Thyroid gland (tissue), 4 donors: ENCODE data around the gene LRIT1.

Experiments used
- POLR2A ChIP-seq, 2 donors: fragments of 450-650 bp; IDR thresholded peaks; one replicate each; pipeline ENCODE4 v1.6.1; 2017; ENCODE audit warnings: antibody characterized with exemption in 2 of 2, mild to moderate bottlenecking in 2 of 2, moderate library complexity in 1 of 2
- TF ChIP-seq, protein P1 (sequence below), 6 experiments: fragments of 200-600 bp in 3 of 6; fragments of 450-650 bp in 3 of 6; sonication (generic) in 3 of 6; IDR thresholded peaks; one replicate each; pipeline ENCODE4 v1.5.1; 2016 to 2019; ENCODE audit warnings: antibody characterized with exemption in 6 of 6, mild to moderate bottlenecking in 2 of 6, inconsistent platforms in 1 of 6, moderate library complexity in 1 of 6

DNA sequence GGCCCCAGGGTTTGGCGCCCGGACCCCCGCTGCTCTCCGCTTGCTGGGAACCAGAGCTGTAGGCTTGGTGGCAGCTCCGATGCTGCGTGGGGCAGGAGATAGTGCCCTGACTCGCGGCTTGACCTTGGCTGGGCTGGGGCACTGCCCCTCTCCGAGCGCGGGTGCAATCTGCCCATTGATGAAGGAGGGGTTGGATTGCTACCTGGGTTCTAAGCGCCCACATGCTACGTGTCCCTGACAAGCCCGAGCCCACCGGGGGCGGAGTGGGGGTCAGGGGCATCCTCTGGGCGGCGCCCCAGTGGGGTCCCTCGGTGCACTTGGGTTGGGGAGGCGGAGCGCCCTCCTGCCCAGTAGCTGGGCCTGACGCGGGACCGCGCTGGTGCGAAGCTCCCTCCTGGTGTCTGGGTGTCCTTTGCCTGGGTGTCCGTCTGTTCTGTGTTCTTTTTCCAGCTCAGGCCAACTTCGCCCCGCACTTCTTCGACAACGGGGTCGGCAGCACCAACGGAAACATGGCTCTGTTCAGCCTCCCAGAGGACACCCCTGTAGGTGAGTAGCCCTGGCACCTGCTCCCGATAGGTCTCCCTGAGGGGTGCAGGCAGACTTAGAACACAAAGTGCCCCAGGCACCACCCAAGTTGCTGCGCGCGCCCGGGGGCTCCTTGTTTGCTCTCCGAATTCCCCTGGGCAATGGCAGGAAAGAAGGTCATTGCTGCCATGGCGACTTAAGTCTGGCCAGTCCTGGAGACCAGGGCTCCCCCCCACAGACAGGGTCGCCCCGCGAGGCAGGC lies 46.1 kb downstream of the LRIT1 start:
- TF ChIP-seq, protein P1, sequence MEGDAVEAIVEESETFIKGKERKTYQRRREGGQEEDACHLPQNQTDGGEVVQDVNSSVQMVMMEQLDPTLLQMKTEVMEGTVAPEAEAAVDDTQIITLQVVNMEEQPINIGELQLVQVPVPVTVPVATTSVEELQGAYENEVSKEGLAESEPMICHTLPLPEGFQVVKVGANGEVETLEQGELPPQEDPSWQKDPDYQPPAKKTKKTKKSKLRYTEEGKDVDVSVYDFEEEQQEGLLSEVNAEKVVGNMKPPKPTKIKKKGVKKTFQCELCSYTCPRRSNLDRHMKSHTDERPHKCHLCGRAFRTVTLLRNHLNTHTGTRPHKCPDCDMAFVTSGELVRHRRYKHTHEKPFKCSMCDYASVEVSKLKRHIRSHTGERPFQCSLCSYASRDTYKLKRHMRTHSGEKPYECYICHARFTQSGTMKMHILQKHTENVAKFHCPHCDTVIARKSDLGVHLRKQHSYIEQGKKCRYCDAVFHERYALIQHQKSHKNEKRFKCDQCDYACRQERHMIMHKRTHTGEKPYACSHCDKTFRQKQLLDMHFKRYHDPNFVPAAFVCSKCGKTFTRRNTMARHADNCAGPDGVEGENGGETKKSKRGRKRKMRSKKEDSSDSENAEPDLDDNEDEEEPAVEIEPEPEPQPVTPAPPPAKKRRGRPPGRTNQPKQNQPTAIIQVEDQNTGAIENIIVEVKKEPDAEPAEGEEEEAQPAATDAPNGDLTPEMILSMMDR (IDR thresholded peaks at IDR 0.05): no peak
- no peak for TF ChIP-seq POLR2A (IDR thresholded peaks at IDR 0.05)
